Cardiac fibroblast (primary cell): Measurements from ENCODE around the gene SH2D2A.

Experiments used
- DNase-seq, 2 donors: peaks; one replicate each; pipeline versions ENCODE4 v3.0.0 to v3.0.0-alpha.2; 2010; ENCODE audit warnings: low read depth in 2 of 2
- H3K4me3 ChIP-seq, 2 donors: replicated peaks in 1 of 2; 1 replicate in 1 of 2; 2 replicates in 1 of 2; pipeline ENCODE4 v1.5.1; 2011; ENCODE audit warnings: low read depth in 2 of 2, low read length in 2 of 2, mild to moderate bottlenecking in 2 of 2, moderate library complexity in 1 of 2
- CTCF ChIP-seq: IDR thresholded peaks from one replicate; pipeline ENCODE4 v1.5.1; 2011; ENCODE audit warnings: low read depth, mild to moderate bottlenecking, low read length, inconsistent platforms

The SH2D2A gene

GRCh38 chr1:156772728-156773497 lies 43.7 kb downstream of the SH2D2A start:
- TF ChIP-seq CTCF = no peak
- H3K4me3 ChIP-seq = no peak overlapping the region
- DNase-seq = peak in 1 of 2 donors; percentile 40

- H3K4me3 ChIP-seq = no peak overlapping the region
- TF ChIP-seq CTCF = no peak
- no peak for DNase-seq
These were observed 44.4 kb downstream of the SH2D2A start for GRCh38 chr1:156772222-156772621.

GRCh38 chr1:156768610-156769295 lies 47.9 kb downstream of the SH2D2A start:
- TF ChIP-seq CTCF = no peak
- H3K4me3 ChIP-seq = peak overlapping the region; percentile 95 to 97
- DNase-seq = no peak

- DNase-seq = peak; percentile 12 to 18
- no peak for TF ChIP-seq CTCF
- peak overlapping the region; percentile 95 to 97 for H3K4me3 ChIP-seq
These were observed 48.6 kb downstream of the SH2D2A start for GRCh38 chr1:156767879-156768604.

- DNase-seq = peak; percentile 100
- peak within 1 kb of the TSS; percentile 95 to 97 for H3K4me3 ChIP-seq
- no peak for TF ChIP-seq CTCF
These were observed 49.4 kb downstream of the SH2D2A start, which contains the start of gene PRCC for GRCh38 chr1:156767101-156767878. Gene PRCC, plus strand, starts transcription at chr1:156767535. Its CDS starts 237 bp downstream, at chr1:156767772.

- DNase-seq = peak; percentile 11 to 19
- H3K4me3 ChIP-seq = peak overlapping the region; percentile 95 to 97
- TF ChIP-seq CTCF = no peak
These were observed 50.1 kb downstream of the SH2D2A start for GRCh38 chr1:156766298-156767100.
